Neural progenitor cell (in vitro differentiated cells): ENCODE data around the gene GOPC. TPM values are rescaled to one million over a fixed set of nuclear protein-coding genes. Genes with fewer than 3 reads are reported as not detected.

Experiments
- DNase-seq: peaks from one replicate; pipeline ENCODE4 v3.0.0-alpha.2; 2016; ENCODE audit warnings: low spot score
- H2AFZ ChIP-seq: fragments of 200-600 bp; sonication (generic); replicated peaks from 2 replicates; pipeline ENCODE4 v1.6.1; 2016; ENCODE audit warnings: antibody characterized with exemption
- H3F3A ChIP-seq: fragments of 200-600 bp; sonication (generic); 2 replicates; pipeline ENCODE4 v1.6.1; 2016; ENCODE audit warnings: antibody characterized with exemption, low read depth
- H3K27ac ChIP-seq: fragments of 200-600 bp; sonication (generic); 2 replicates; pipeline ENCODE4 v1.5.1; 2016; ENCODE audit warnings: mild to moderate bottlenecking
- H3K27me3 ChIP-seq: fragments of 200-600 bp; sonication (generic); 2 replicates; pipeline ENCODE4 v1.6.1; 2016; ENCODE audit warnings: mild to moderate bottlenecking, moderate library complexity
- H3K36me3 ChIP-seq: fragments of 200-600 bp; sonication (generic); 2 replicates; pipeline ENCODE4 v1.5.1; 2016
- H3K4me1 ChIP-seq: fragments of 200-600 bp; sonication (generic); 2 replicates; pipeline ENCODE4 v1.6.1; 2016; ENCODE audit warnings: mixed run types
- H3K4me2 ChIP-seq: fragments of 200-600 bp; sonication (generic); 2 replicates; pipeline ENCODE4 v1.6.1; 2016
- H3K4me3 ChIP-seq: fragments of 200-600 bp; sonication (generic); 2 replicates; pipeline ENCODE4 v1.5.1; 2016
- H3K79me2 ChIP-seq: fragments of 200-600 bp; sonication (generic); 2 replicates; pipeline ENCODE4 v1.6.1; 2016; ENCODE audit warnings: low read depth
- H3K9ac ChIP-seq: fragments of 200-600 bp; sonication (generic); 2 replicates; pipeline ENCODE4 v1.6.1; 2016
- H3K9me3 ChIP-seq: fragments of 200-600 bp; sonication (generic); 2 replicates; pipeline ENCODE4 v1.5.1; 2016; ENCODE audit warnings: low read depth
- H4K20me1 ChIP-seq: fragments of 200-600 bp; sonication (generic); 2 replicates; pipeline ENCODE4 v1.6.1; 2016; ENCODE audit warnings: low read depth
- H3K27ac Mint-ChIP-seq: 3 replicates; pipeline ENCODE4 v1.8.0; 2021; ENCODE audit warnings: mixed read lengths
- H3K27me3 Mint-ChIP-seq: 2 replicates; pipeline ENCODE4 v1.8.0; 2022; ENCODE audit warnings: low read depth, mild to moderate bottlenecking, inconsistent platforms, moderate library complexity, mixed read lengths; ENCODE audit not compliant: insufficient read depth
- H3K36me3 Mint-ChIP-seq: 3 replicates; pipeline ENCODE4 v1.8.0; 2021; ENCODE audit warnings: mixed read lengths
- H3K4me1 Mint-ChIP-seq: 3 replicates; pipeline ENCODE4 v1.8.0; 2021; ENCODE audit warnings: mixed read lengths
- H3K4me3 Mint-ChIP-seq: 3 replicates; pipeline ENCODE4 v1.8.0; 2021; ENCODE audit warnings: mild to moderate bottlenecking, moderate library complexity, mixed read lengths
- H3K9me3 Mint-ChIP-seq: 3 replicates; pipeline ENCODE4 v1.8.0; 2020; ENCODE audit warnings: mixed read lengths
- CTCF ChIP-seq: fragments of 200-600 bp; sonication (generic); IDR thresholded peaks from 2 replicates; pipeline ENCODE4 v1.5.1; 2017; ENCODE audit warnings: antibody characterized with exemption, mild to moderate bottlenecking
- EZH2 ChIP-seq: fragments of 200-600 bp; sonication (generic); IDR thresholded peaks from 2 replicates; pipeline ENCODE4 v1.6.1; 2017; ENCODE audit warnings: antibody characterized with exemption, mild to moderate bottlenecking, moderate library complexity
- EZH2phosphoT487 ChIP-seq: fragments of 200-600 bp; sonication (generic); IDR thresholded peaks from 2 replicates; pipeline ENCODE4 v1.6.1; 2017; ENCODE audit warnings: antibody characterized with exemption
- total RNA-seq: library from RNA; depleted of rRNA; stranded (reverse); fragments of >200 nt; gene quantifications from 2 replicates; pipeline ENCODE4 v1.2.3, GENCODE V29; 2015; ENCODE audit warnings: low replicate concordance

The GOPC gene
- total RNA-seq, 1 donor from 2014 or later, result 39.2 TPM

- Histone ChIP-seq H4K20me1 (peaks cover 6% of the 10 kb centered on the region), H3K27ac (no peak overlapping the region), H3K4me1 (no peaks in the 10 kb centered on the region), H3F3A (no peaks in the 10 kb centered on the region), H3K4me2 (no peak overlapping the region), H3K79me2 (peaks cover 60% of the 10 kb centered on the region), H3K36me3 (peaks cover 16% of the 10 kb centered on the region), H3K4me3 (no peak overlapping the region), H3K27me3 (no peaks in the 10 kb centered on the region), H2AFZ (no peak overlapping the region), H3K9ac (no peak overlapping the region), H3K9me3 (peaks cover 6% of the 10 kb centered on the region)
- peaks cover 16% of the 10 kb centered on the region for H3K9me3 Mint-ChIP-seq
- TF ChIP-seq EZH2, result no peak
- TF ChIP-seq EZH2phosphoT487, result no peak
- TF ChIP-seq CTCF, result no peak
- H3K27me3 Mint-ChIP-seq, result no peaks in the 10 kb centered on the region
- no peak overlapping the region for H3K4me3 Mint-ChIP-seq
- DNase-seq, result no peak
- no peaks in the 10 kb centered on the region for H3K4me1 Mint-ChIP-seq
- H3K36me3 Mint-ChIP-seq, result peaks cover 44% of the 10 kb centered on the region
- H3K27ac Mint-ChIP-seq, result no peak overlapping the region
Observed at GRCh38 chr6:117592983-117593759, 9.1 kb downstream of the GOPC start.

DNA sequence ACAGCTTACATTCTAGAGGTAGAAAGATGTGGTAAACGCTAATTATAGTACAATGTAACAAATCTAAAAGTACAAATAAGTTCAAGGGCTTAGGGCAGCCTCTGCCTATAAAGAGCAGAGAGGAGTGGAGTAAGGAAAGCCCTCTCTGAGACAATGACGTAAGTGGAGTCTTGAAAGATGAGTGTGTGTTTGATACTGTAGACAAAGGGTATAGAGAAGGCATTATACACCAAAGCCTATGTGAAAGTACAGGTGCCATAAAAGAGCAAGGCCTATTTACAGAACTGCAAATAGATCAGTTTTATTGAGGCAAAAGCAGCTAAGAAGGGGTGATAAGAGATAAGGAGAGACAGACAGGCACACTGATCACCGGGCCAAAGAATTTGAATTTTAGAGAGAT lies 10.9 kb downstream of the GOPC start:
- H3K27me3 Mint-ChIP-seq, result no peaks in the 10 kb centered on the region
- Histone ChIP-seq H2AFZ (no peak overlapping the region), H3K27ac (no peak overlapping the region), H3F3A (no peaks in the 10 kb centered on the region), H3K4me2 (no peak overlapping the region), H3K79me2 (peaks cover 58% of the 10 kb centered on the region), H4K20me1 (peaks cover 6% of the 10 kb centered on the region), H3K9me3 (no peaks in the 10 kb centered on the region), H3K4me3 (no peak overlapping the region), H3K4me1 (no peaks in the 10 kb centered on the region), H3K9ac (no peak overlapping the region), H3K27me3 (no peaks in the 10 kb centered on the region), H3K36me3 (peaks cover 7% of the 10 kb centered on the region)
- H3K9me3 Mint-ChIP-seq, result peaks cover 9% of the 10 kb centered on the region
- TF ChIP-seq EZH2 (no peak), EZH2phosphoT487 (no peak), CTCF (no peak)
- H3K27ac Mint-ChIP-seq, result no peak overlapping the region
- no peak for DNase-seq
- H3K4me3 Mint-ChIP-seq, result no peak overlapping the region
- peaks cover 36% of the 10 kb centered on the region for H3K36me3 Mint-ChIP-seq
- H3K4me1 Mint-ChIP-seq, result no peaks in the 10 kb centered on the region

DNA sequence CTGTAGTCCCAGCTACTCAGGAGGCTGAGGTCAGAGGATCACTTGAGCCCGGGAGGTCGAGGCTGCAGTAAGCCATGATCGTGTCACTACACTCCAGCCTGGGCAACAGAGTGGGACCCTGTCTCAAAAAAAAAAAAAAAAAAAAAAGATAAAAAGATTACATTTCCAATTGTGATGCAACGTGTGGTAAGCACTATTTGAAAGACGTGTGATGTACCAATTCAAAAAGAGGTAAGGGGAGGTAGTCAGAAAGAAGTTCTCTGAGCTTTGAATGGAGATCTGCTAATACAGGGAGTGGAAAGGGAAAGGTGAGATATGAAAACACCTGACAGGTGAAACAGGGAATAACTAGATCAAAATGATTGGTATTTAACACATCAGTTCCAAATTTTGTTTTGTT lies 11.9 kb downstream of the GOPC start:
- H3K36me3 ChIP-seq, result peaks cover 7% of the 10 kb centered on the region
- Mint-ChIP-seq H3K4me1 (no peaks in the 10 kb centered on the region), H3K27me3 (no peaks in the 10 kb centered on the region), H3K4me3 (no peak overlapping the region), H3K27ac (no peak overlapping the region), H3K36me3 (peaks cover 28% of the 10 kb centered on the region), H3K9me3 (peaks cover under 1% of the 10 kb centered on the region)
- TF ChIP-seq EZH2, result no peak
- no peak for TF ChIP-seq CTCF
- TF ChIP-seq EZH2phosphoT487, result no peak
- no peaks in the 10 kb centered on the region for H3K9me3 ChIP-seq
- no peak overlapping the region for H3K27ac ChIP-seq
- peaks cover 63% of the 10 kb centered on the region for H3K79me2 ChIP-seq
- no peaks in the 10 kb centered on the region for H3K4me1 ChIP-seq
- no peaks in the 10 kb centered on the region for H3K27me3 ChIP-seq
- no peak overlapping the region for H3K9ac ChIP-seq
- H3K4me2 ChIP-seq, result no peak overlapping the region
- no peak overlapping the region for H3K4me3 ChIP-seq
- DNase-seq, result no peak
- H4K20me1 ChIP-seq, result peaks cover 6% of the 10 kb centered on the region
- H2AFZ ChIP-seq, result no peak overlapping the region
- H3F3A ChIP-seq, result no peaks in the 10 kb centered on the region
